Gastroesophageal sphincter (tissue), 4 donors: ENCODE data around the gene PRF1. TPM values are rescaled to one million over a fixed set of nuclear protein-coding genes. Genes with fewer than 3 reads are reported as not detected.

Experiments
- ATAC-seq: fragments of 150-250 bp; one replicate; pipeline ENCODE4 v1.9.1; 2016; ENCODE audit warnings: mild to moderate bottlenecking, moderate library complexity
- H3K27ac ChIP-seq, 4 donors: fragments of 200-600 bp; sonication (generic) in 3 of 4; 1 replicate in 3 of 4; 2 replicates in 1 of 4; pipeline ENCODE4 v1.5.1; 2016 to 2019
- H3K27me3 ChIP-seq: fragments of 200-600 bp; sonication (generic); one replicate; pipeline ENCODE4 v1.5.1; 2019
- H3K36me3 ChIP-seq, 2 donors: fragments of 200-600 bp; sonication (generic); one replicate each; pipeline ENCODE4 v1.5.1; 2019; ENCODE audit warnings: control low read depth in 1 of 2
- H3K4me1 ChIP-seq, 3 donors: fragments of 200-600 bp; sonication (generic); 1 replicate in 2 of 3; 2 replicates in 1 of 3; pipeline ENCODE4 v1.5.1; 2016 to 2019; ENCODE audit warnings: control low read depth in 2 of 3
- H3K4me3 ChIP-seq, 2 donors: fragments of 200-600 bp; sonication (generic); one replicate each; pipeline ENCODE4 v1.5.1; 2019; ENCODE audit warnings: mild to moderate bottlenecking in 1 of 2, moderate library complexity in 1 of 2
- H3K9me3 ChIP-seq, 3 donors: fragments of 200-600 bp; sonication (generic); one replicate each; pipeline ENCODE4 v1.5.1; 2017 to 2019; ENCODE audit warnings: control low read depth in 2 of 3
- CTCF ChIP-seq, 4 experiments: fragments of 200-600 bp in 2 of 4; fragments of 450-650 bp in 2 of 4; sonication (generic) in 1 of 4; IDR thresholded peaks; one replicate each; pipeline ENCODE4 v1.5.1; 2017 to 2019; ENCODE audit warnings: antibody characterized with exemption in 4 of 4, mild to moderate bottlenecking in 2 of 4, moderate library complexity in 2 of 4
- EP300 ChIP-seq: sonication (generic); formaldehyde crosslinking; IDR thresholded peaks from one replicate; pipeline ENCODE4 v1.6.1; 2017; ENCODE audit warnings: antibody characterized with exemption, mild to moderate bottlenecking
- POLR2A ChIP-seq, 2 donors: fragments of 450-650 bp; IDR thresholded peaks; one replicate each; pipeline ENCODE4 v1.6.1; 2017; ENCODE audit warnings: antibody characterized with exemption in 2 of 2, mild to moderate bottlenecking in 2 of 2, moderate library complexity in 1 of 2
- POLR2AphosphoS5 ChIP-seq: sonication (generic); formaldehyde crosslinking; IDR thresholded peaks from one replicate; pipeline ENCODE4 v1.6.1; 2017; ENCODE audit warnings: antibody characterized with exemption
- WGBS, 2 donors: methylation state at CpG; one replicate each; pipeline ENCODE4 v1.1.5; 2018; ENCODE audit warnings: low coverage in 1 of 2; 5-methylcytosine and 5-hydroxymethylcytosine counted together
- total RNA-seq, 4 donors: library from RNA; depleted of rRNA; stranded (reverse); fragments of >200 nt; gene quantifications; one replicate each; pipeline ENCODE4 v1.1.0, GENCODE V29; 2016

Gene PRF1
- total RNA-seq, 4 donors from 2014 or later = 0.96 to 3.9 (median 2.0) TPM; not detected in 1

GRCh38 chr10:70571236-70571635 is 31.3 kb downstream of the PRF1 start:
- 100% methylated on average over 1 of the region's 4 CpGs; no CpG with 5 or more reads in 1 of the 2 donors for WGBS, 2 donors
- Histone ChIP-seq H3K27ac (no peak overlapping the region), H3K36me3 (peaks cover 0 to 41% of the 10 kb centered on the region in 2 donors), H3K9me3 (no peaks in the 10 kb centered on the region), H3K4me3 (no peak overlapping the region), H3K27me3 (no peaks in the 10 kb centered on the region), H3K4me1 (peaks cover 0 to 10% (median 9%) of the 10 kb centered on the region in 3 donors)
- ATAC-seq = no peak
- TF ChIP-seq POLR2A (IDR thresholded peaks at IDR 0.05) (no peak), POLR2AphosphoS5 (no peak), EP300 (no peak), CTCF (IDR thresholded peaks at IDR 0.05) (no peak)

GRCh38 chr10:70568781-70569495 is 33.6 kb downstream of the PRF1 start:
- Histone ChIP-seq H3K4me1 (no peaks in the 10 kb centered on the region), H3K36me3 (peaks cover 0 to 64% of the 10 kb centered on the region in 2 donors), H3K27ac (no peak overlapping the region), H3K4me3 (no peak overlapping the region), H3K9me3 (no peaks in the 10 kb centered on the region), H3K27me3 (no peaks in the 10 kb centered on the region)
- no peak for ATAC-seq
- 90% methylated on average over 2 of the region's 7 CpGs; no CpG with 5 or more reads in 1 of the 2 donors for WGBS, 2 donors
- TF ChIP-seq POLR2A (IDR thresholded peaks at IDR 0.05) = no peak

DNA sequence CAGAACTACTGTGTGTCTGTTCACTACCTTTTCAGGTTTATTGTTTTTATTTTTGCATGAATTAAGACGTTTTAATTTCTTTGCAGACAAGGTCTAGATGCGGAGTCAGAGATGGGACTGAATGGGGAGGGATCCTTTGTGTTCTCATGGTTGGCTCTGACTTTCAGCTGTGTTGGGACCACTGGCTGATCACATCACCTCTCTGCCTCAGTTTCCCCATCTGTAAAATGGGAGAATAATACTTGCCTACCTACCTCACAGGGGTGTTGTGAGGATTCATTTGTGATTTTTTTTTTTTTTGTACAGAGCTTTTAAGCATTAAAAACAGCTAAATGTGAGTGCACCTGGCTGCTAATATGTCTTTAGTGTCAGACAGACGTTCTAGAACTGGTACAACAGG is 34.4 kb downstream of the PRF1 start:
- no peaks in the 10 kb centered on the region for H3K9me3 ChIP-seq
- ATAC-seq = no peak
- no peak overlapping the region for H3K27ac ChIP-seq
- WGBS, 2 donors = 76 to 89% methylated on average over 2 to 3 of the region's 3 CpGs
- peaks cover 0 to 65% of the 10 kb centered on the region in 2 donors for H3K36me3 ChIP-seq
- no peak overlapping the region for H3K4me3 ChIP-seq
- TF ChIP-seq EP300 (no peak), POLR2A (IDR thresholded peaks at IDR 0.05) (no peak), POLR2AphosphoS5 (no peak), CTCF (IDR thresholded peaks at IDR 0.05) (no peak)
- H3K27me3 ChIP-seq = no peaks in the 10 kb centered on the region
- H3K4me1 ChIP-seq = peaks cover 0 to 4% (median 0%) of the 10 kb centered on the region in 3 donors

GRCh38 chr10:70567603-70568002 is 34.9 kb downstream of the PRF1 start:
- WGBS, 2 donors = 70 to 100% methylated on average over 1 to 2 of the region's 4 CpGs
- no peak overlapping the region for H3K4me3 ChIP-seq
- H3K27ac ChIP-seq = no peak overlapping the region
- TF ChIP-seq POLR2AphosphoS5 (no peak), CTCF (IDR thresholded peaks at IDR 0.05) (no peak), EP300 (no peak), POLR2A (IDR thresholded peaks at IDR 0.05) (no peak)
- no peaks in the 10 kb centered on the region for H3K9me3 ChIP-seq
- no peaks in the 10 kb centered on the region for H3K27me3 ChIP-seq
- peaks cover 0 to 6% (median 0%) of the 10 kb centered on the region in 3 donors for H3K4me1 ChIP-seq
- no peak for ATAC-seq
- peaks cover 0 to 65% of the 10 kb centered on the region in 2 donors for H3K36me3 ChIP-seq

GRCh38 chr10:70566515-70567290 is 35.8 kb downstream of the PRF1 start:
- no peak overlapping the region for H3K4me3 ChIP-seq
- no peaks in the 10 kb centered on the region for H3K27me3 ChIP-seq
- TF ChIP-seq CTCF (IDR thresholded peaks at IDR 0.05) (no peak), POLR2A (IDR thresholded peaks at IDR 0.05) (no peak), EP300 (no peak), POLR2AphosphoS5 (no peak)
- WGBS, 2 donors = 60% methylated on average over 1 of the region's 18 CpGs; no CpG with 5 or more reads in 1 of the 2 donors
- H3K4me1 ChIP-seq = peaks cover 0 to 15% (median 0%) of the 10 kb centered on the region in 3 donors
- ATAC-seq = no peak
- no peaks in the 10 kb centered on the region for H3K9me3 ChIP-seq
- H3K36me3 ChIP-seq = peaks cover 0 to 65% of the 10 kb centered on the region in 2 donors
- H3K27ac ChIP-seq = no peak overlapping the region
